ENCODE measurements around the gene POLR3E.
"Not testable (repeated sequence)": the region's sequence is repeated elsewhere in the genome, so short reads cannot be mapped to it uniquely, and the experiment has no call there.

The POLR3E gene

DNA sequence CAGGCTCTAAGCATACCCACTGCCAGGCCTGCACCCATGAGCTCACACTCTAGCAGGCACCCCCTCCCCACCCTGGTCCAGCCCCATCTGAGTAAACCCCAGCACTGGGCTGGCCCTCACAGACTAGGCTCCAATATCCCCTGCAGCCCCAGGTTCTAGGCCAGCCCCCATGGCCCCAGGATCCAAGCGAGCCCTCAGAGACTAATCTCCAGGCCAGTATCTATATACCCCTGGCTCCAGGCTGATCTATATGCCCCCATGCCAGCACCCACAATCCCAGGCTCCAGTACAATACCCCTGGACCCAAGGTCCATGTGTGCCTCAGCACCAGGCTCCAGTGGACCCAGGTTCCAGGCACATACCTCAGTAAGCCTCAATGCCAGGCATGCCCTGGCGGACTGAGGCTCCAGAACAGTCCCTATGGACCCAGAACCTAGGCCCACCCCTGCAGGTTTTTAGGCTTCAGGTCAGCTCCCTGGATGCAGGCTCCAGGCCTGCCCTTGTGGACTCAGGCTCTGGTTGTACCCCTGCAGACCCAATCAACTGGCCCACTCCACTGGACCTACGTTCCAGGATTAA lies 38.5 kb downstream of the POLR3E start:
- no peak for DNase-seq (ENCODE audit: low spot score)

DNA sequence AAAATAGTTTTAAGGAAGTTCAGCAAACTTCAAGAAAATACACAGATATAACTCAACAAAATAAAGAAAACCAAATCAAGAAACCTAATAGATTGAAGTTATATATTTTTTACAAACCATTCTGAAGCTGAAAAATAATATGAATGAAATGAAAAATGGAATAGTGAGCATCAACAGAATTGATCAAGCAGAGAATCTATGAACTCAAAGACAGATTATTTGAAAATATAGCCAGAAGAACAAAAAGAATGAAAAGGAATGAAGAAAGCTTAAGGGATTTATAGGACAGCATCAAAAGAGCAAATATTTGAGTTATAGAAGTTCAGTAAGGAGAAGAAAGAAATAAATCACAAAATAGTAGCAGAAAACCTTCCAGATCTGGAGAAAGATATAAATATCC lies 39.4 kb downstream of the POLR3E start:
- DNase-seq (ENCODE audit: low spot score): no peak

GRCh38 chr16:22337045-22337444 lies 39.8 kb downstream of the POLR3E start:
- DNase-seq (ENCODE audit: low spot score): no peak

GRCh38 chr16:22337849-22338635 lies 40.8 kb downstream of the POLR3E start:
- no peak for DNase-seq (ENCODE audit: low spot score)

- no peak for DNase-seq (ENCODE audit: low spot score)
These were observed 43.7 kb downstream of the POLR3E start for GRCh38 chr16:22340945-22341344.

DNA sequence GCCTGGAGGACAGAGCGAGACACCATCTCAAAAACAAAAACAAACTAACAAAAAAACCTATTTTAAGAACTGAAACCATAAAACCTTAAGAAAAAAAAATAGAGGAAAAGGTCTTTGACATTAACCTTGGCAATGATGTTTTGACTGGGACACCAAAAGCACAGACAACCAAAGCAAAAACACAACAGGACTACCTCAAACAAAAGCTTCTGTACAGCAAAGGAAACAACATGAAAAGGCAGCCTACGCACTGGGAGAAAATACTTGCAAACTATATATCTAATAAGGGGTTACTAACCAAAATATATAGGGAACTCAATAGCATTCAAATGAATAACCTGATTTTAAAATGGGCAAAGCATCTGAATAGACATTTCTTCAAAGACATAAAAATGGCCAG lies 44.9 kb downstream of the POLR3E start:
- DNase-seq (ENCODE audit: low spot score): no peak

DNA sequence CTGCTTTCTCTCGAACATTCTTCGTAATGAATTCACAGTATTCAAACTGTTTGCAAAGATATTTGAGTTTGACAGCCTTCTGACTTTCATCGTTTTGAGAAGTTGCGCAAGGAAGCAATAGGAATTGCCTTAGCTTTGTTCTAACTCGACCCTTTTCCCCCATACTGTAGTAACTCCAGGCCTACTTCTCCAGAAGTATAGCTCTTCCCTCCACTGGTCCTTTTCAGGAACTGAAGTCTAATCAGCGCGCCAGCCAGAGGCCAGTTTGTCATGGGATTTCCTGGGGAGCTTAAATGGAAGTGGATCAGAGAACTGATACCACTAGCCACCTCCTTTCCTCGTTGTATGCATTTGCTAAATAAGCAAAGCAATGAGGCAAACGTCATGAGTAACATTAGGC lies 49.3 kb downstream of the POLR3E start:
- no peak for DNase-seq (ENCODE audit: low spot score)

- DNase-seq (ENCODE audit: low spot score): no peak
These were observed 50.1 kb downstream of the POLR3E start for GRCh38 chr16:22347100-22347820.

GRCh38 chr16:22348291-22348690 lies 51.1 kb downstream of the POLR3E start:
- no peak for DNase-seq (ENCODE audit: low spot score)

DNA sequence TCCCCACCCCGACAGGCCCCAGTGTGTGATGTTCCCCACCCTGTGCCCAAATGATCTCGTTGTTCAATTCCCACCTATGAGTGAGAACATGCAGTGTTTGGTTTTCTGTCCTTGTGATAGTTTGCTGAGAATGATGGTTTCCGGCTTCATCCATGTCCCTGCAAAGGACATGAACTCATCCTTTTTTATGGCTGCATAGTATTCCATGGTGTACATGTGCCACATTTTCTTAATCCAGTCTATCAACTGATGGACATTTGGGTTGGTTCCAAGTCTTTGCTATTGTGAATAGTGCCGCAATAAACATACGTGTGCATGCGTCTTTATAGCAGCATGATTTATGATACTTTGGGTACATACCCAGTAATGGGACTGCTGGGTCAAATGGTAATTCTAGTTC lies 53.8 kb downstream of the POLR3E start:
- DNase-seq (ENCODE audit: low spot score): not testable (repeated sequence)

DNA sequence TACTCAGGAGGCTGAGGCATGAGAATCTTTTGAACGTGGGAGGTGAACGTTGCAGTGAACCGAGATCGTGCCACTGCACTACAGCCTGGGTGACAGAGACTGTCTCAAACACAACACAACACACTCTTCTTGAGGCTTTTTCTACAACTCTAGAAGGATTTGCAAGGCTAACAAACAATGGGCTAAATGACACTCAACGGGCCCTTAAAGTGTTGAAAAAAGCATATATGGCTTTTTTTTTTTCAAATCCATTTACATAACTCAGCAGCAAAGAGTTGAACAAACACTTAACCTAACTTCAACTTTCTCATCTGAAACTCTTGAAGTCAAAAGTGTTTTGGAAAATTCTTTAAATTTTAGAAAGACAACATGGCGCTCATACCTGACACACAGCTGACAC lies 54.9 kb downstream of the POLR3E start:
- DNase-seq (ENCODE audit: low spot score): no peak

DNA sequence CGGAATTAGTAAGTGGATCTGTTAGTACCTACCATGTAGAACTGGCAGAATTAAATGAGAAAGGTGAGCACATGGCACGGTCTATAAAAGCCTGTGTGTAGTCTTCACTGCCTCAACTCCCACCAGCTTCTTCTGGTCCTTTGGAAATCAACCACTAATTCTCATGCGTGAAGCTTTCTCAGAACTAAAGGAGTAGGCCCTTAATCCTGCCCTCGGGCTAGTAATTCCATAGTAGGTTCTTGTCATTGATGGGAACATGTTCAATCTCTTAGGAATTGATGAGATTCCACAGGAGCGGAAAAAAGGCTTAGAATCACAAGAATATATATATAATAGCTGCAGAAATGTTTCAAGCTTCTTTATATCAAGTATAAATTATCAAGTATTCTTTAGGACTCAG lies 55.5 kb downstream of the POLR3E start:
- no peak for DNase-seq (ENCODE audit: low spot score)

DNA sequence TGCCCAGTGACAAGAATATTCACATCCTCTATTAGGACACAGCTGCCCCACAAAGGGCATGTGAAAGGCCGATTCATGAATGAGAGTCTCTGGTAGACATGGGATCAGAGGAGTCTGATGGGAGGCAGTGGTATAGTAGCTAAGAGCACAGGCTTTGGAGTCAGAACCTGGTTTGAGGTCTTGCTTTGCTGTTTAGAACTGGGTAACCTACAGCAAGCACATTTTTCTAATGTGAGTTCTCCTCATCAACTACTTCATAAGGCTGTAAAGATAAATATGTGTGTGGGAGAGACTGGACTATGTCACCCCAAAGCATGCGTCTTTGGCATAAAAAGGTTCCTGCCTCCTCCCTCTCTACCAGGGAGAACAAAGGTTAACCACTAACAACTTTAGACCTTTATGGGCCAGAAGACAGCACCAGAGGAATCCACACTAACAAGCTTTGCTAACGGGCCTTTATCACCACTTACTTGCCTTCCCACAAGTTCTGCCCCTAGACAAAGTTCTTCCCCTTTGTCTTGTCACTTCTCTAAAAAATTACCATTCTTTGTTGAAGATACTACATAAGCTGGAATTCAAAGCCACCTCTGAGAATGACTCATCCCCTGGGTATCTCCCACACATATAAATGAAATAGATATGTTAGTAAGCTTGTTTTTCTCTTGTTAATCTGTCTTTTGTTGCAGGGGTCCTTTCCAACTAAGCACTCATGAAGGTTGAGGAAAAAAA lies 56.1 kb downstream of the POLR3E start:
- DNase-seq (ENCODE audit: low spot score): peak; percentile 69

DNA sequence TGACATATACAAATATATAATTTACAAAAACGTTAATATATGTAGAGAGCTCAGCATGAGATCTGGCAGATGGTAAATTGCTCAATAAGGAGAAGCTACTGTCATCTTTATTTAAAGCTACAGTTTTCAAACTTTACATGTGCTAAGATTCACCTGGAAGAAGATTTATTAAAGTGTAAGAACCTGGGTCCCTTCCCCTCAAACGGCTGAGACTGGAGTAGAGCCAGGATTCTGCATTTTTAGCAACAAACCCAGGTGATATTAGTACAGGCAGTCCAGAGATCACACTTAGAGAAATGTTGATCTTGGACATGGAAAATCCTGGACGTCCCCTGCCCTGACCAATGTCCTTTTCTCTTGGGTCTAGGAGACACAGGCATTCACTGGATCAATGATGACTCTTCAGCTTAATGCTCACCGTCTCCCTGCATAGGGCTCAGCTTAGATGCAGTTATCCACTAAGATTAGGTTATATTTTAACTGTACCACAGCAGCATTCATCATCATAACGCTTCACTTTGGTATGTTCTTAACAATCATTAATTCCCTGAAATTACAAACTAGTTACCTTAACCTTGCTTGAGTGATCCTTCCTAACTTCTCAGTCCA lies 56.8 kb downstream of the POLR3E start:
- no peak for DNase-seq (ENCODE audit: low spot score)

GRCh38 chr16:22355487-22355908 lies 58.3 kb downstream of the POLR3E start:
- DNase-seq (ENCODE audit: low spot score): no peak

GRCh38 chr16:22356930-22357634 lies 59.9 kb downstream of the POLR3E start:
- DNase-seq (ENCODE audit: low spot score): no peak

DNA sequence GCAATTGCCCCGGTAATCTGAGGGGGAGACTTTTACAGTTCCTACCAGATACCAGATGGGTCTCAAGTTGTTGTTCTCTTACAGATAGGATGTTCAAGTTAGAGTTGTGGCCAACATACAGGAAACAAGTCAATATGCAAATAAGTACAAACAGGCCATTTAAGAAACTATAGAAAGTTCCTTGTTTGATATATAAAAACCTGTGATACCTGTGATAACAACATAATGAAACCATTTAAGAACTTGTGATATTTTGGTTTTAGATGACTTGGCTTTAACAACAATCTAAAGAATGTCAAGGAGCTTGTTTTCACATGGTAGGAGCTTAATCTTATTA lies 60.4 kb downstream of the POLR3E start:
- DNase-seq (ENCODE audit: low spot score): no peak

DNA sequence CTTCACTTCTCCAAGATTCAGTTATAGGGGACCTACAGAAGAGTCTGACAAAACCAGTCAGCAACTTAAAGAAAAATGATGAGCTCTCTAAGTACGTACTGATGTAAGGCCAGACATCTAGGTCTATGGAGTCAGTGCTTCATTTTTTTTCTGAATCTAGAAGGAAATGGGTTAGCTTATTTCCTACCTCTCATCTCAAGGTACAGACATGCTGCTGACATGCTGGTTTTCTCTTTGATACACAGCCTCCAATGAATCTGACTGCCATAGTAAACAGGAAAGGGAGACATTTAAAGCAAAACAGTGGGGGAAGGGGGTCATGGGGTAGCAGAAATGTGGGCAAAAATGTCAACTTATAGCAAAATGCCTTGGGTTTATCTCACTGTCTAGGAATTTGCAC lies 60.8 kb downstream of the POLR3E start:
- DNase-seq (ENCODE audit: low spot score): no peak

DNA sequence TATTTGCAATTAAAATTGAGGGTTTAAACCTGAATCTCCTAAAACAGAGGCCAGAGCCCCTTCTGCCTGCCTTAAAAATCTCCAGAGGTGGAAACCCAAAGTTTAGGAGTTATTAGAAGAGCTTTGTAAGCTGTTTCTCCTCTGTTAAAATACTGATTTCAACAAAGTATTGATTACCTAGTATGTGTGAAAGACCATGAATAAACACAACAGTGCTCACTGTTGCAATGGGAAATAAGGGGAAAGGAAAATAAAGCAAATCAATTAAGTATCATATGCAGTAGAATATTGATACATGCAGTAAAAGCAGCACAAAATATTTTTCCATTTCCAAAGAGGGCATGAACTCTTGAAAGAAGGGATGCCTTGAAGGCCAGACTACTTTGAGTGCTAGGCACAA lies 62.5 kb downstream of the POLR3E start:
- no peak for DNase-seq (ENCODE audit: low spot score)

- DNase-seq (ENCODE audit: low spot score): no peak
These were observed 63.9 kb downstream of the POLR3E start for GRCh38 chr16:22360963-22361659.

DNA sequence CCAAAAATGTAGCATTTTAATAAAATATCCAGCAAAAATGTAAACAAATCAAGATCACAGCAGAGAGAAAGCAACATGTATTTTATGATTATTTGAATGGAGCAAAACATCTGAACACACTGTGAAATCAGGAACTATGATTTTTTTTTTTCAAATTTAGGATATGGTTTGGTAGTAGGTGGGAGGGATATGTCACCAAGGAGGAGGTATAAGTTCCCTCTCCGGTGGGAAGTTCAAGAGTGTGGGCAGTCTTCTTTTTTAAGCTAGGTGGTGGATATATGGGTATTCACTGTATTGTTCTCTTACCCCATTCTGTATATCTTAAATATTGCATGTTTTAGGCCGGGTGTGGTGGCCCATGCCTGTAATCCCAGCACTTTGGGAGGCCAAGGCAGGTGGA lies 67.0 kb downstream of the POLR3E start:
- no peak for DNase-seq (ENCODE audit: low spot score)

All from SW480 (cell line).